Stimulated activated CD4-positive, alpha-beta T cell treated with anti-CD3 and anti-CD28 coated beads, TNF-alpha, amount 100 ng/mL, for 24 hours (primary cell): ENCODE results near the gene ACKR2.

ENCODE experiments used
- DNase-seq, 3 experiments: peaks; one replicate each; pipeline ENCODE4 v3.0.0-alpha.2; 2020; ENCODE audit warnings: low read depth in 3 of 3

ACKR2 gene

GRCh38 chr3:42829628-42830436 lies 20.6 kb downstream of the ACKR2 start:
- DNase-seq = no peak

GRCh38 chr3:42830437-42831320 lies 21.4 kb downstream of the ACKR2 start:
- no peak for DNase-seq

- peak; percentile 53 to 75 (median 61) for DNase-seq
Observed at GRCh38 chr3:42831321-42831713, 22.1 kb downstream of the ACKR2 start.

- no peak for DNase-seq
Observed at GRCh38 chr3:42836150-42837123, 27.2 kb downstream of the ACKR2 start.

GRCh38 chr3:42838571-42838970 lies 29.3 kb downstream of the ACKR2 start:
- DNase-seq = no peak

- no peak for DNase-seq
Observed at GRCh38 chr3:42839616-42840015, 30.4 kb downstream of the ACKR2 start.

GRCh38 chr3:42841332-42841731 lies 32.1 kb downstream of the ACKR2 start:
- DNase-seq = no peak

GRCh38 chr3:42843713-42844411 lies 34.6 kb downstream of the ACKR2 start:
- DNase-seq = no peak

- no peak for DNase-seq
Observed at GRCh38 chr3:42844412-42844713, 35.1 kb downstream of the ACKR2 start.

- no peak for DNase-seq
Observed at GRCh38 chr3:42844815-42845214, 35.6 kb downstream of the ACKR2 start.

GRCh38 chr3:42846685-42847522 lies 37.7 kb downstream of the ACKR2 start:
- DNase-seq = no peak

GRCh38 chr3:42847731-42848130 lies 38.5 kb downstream of the ACKR2 start:
- no peak for DNase-seq

- DNase-seq = no peak
Observed at GRCh38 chr3:42849017-42849416, 39.8 kb downstream of the ACKR2 start.

GRCh38 chr3:42850263-42850662 lies 41.0 kb downstream of the ACKR2 start:
- no peak for DNase-seq

GRCh38 chr3:42851228-42851834 lies 42.1 kb downstream of the ACKR2 start:
- no peak for DNase-seq

- no peak for DNase-seq
Observed at GRCh38 chr3:42852441-42852840, 43.2 kb downstream of the ACKR2 start.

GRCh38 chr3:42853056-42853455 lies 43.8 kb downstream of the ACKR2 start:
- DNase-seq = no peak

GRCh38 chr3:42853739-42854302 lies 44.6 kb downstream of the ACKR2 start:
- no peak for DNase-seq

GRCh38 chr3:42855219-42855546 lies 45.9 kb downstream of the ACKR2 start:
- no peak for DNase-seq
